Measurements from ENCODE around the gene GRIK3.

- TF ChIP-seq, protein P1, sequence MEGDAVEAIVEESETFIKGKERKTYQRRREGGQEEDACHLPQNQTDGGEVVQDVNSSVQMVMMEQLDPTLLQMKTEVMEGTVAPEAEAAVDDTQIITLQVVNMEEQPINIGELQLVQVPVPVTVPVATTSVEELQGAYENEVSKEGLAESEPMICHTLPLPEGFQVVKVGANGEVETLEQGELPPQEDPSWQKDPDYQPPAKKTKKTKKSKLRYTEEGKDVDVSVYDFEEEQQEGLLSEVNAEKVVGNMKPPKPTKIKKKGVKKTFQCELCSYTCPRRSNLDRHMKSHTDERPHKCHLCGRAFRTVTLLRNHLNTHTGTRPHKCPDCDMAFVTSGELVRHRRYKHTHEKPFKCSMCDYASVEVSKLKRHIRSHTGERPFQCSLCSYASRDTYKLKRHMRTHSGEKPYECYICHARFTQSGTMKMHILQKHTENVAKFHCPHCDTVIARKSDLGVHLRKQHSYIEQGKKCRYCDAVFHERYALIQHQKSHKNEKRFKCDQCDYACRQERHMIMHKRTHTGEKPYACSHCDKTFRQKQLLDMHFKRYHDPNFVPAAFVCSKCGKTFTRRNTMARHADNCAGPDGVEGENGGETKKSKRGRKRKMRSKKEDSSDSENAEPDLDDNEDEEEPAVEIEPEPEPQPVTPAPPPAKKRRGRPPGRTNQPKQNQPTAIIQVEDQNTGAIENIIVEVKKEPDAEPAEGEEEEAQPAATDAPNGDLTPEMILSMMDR (conservative IDR thresholded peaks at IDR 0.05; ENCODE audit: low read length) = no peak
- no peak for TF ChIP-seq EZH2phosphoT487 (IDR thresholded peaks at IDR 0.05; ENCODE audit: borderline replicate concordance)
Measured at GRCh38 chr1:36865602-36865900, 168.8 kb downstream of the GRIK3 start.

Measured in Loucy (cell line).